Pons (tissue), 1 donor: ENCODE measurements around the gene SUMO3.
A peak's percentile ranks its signal among the peaks of the same experiment; 100 is the strongest.

Experiments used
- DNase-seq: peaks from one replicate; pipeline ENCODE4 v3.0.0-alpha.2; 2016; ENCODE audit warnings: low spot score

SUMO3 gene

GRCh38 chr21:44828362-44829056 is 10.6 kb upstream of the SUMO3 start:
- DNase-seq, result no peak

- DNase-seq, result no peak
These were observed 5.4 kb upstream of the SUMO3 start for GRCh38 chr21:44823179-44823660.

GRCh38 chr21:44822484-44823178 is 4.8 kb upstream of the SUMO3 start:
- DNase-seq, result no peak

GRCh38 chr21:44820851-44821250 is 3.0 kb upstream of the SUMO3 start:
- no peak for DNase-seq

GRCh38 chr21:44819283-44820243 is 1.7 kb upstream of the SUMO3 start:
- DNase-seq, result no peak

GRCh38 chr21:44818640-44819011 is 764 bp upstream of the SUMO3 start:
- no peak for DNase-seq

- DNase-seq, result peak; percentile 83
These were observed 369 bp downstream of the SUMO3 start for GRCh38 chr21:44817506-44817880.

GRCh38 chr21:44816761-44817505 is 929 bp downstream of the SUMO3 start:
- DNase-seq, result no peak

- no peak for DNase-seq
These were observed 1.8 kb downstream of the SUMO3 start for GRCh38 chr21:44815852-44816628.

GRCh38 chr21:44815225-44815624 is 2.6 kb downstream of the SUMO3 start:
- no peak for DNase-seq

GRCh38 chr21:44814498-44815023 is 3.3 kb downstream of the SUMO3 start:
- no peak for DNase-seq

GRCh38 chr21:44813727-44814126 is 4.1 kb downstream of the SUMO3 start:
- DNase-seq, result no peak

- DNase-seq, result no peak
These were observed 4.7 kb downstream of the SUMO3 start for GRCh38 chr21:44813149-44813548.

- no peak for DNase-seq
These were observed 5.2 kb downstream of the SUMO3 start for GRCh38 chr21:44812640-44813039.

GRCh38 chr21:44810779-44811178 is 7.1 kb downstream of the SUMO3 start:
- DNase-seq, result no peak

- no peak for DNase-seq
These were observed 12.0 kb downstream of the SUMO3 start for GRCh38 chr21:44805859-44806258.

- DNase-seq, result no peak
These were observed 12.6 kb downstream of the SUMO3 start for GRCh38 chr21:44805226-44805625.

- DNase-seq, result no peak
These were observed 13.1 kb downstream of the SUMO3 start for GRCh38 chr21:44804762-44805161.

GRCh38 chr21:44803651-44804050 is 14.2 kb downstream of the SUMO3 start:
- DNase-seq, result no peak

- no peak for DNase-seq
These were observed 15.3 kb downstream of the SUMO3 start for GRCh38 chr21:44802396-44803153.
